ENCODE data around the gene ADAMTS8. TPM values are rescaled to one million over a fixed set of nuclear protein-coding genes. Genes with fewer than 3 reads are reported as not detected.

Gene ADAMTS8
- polyA plus RNA-seq, 1 donor (not counting 4 experiments of a cell fraction or from before 2014, with no cell fraction given), result not detected

DNA sequence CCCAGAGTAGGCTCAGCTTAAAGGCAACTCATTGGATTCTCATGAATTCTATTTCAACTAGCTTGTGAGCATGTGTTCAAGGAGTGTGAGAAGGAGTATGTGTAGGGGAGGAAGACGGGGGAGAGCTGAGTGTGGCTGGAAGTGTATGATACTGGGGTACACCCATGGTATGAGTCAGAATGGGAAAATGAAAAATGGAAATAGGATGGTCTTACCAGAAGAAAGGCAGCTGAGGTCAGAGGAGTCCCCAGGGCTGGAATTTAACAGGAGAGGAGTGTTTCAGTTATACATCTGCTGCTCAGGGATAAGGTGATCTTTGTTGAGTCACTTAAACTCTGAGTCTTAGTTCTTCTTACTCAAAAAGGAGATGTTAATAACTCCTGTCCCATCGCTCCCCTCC is 13.3 kb upstream of the ADAMTS8 start:
- Histone ChIP-seq H3K79me2 (ENCODE audit: control insufficient read depth, insufficient read depth, low read length) (no peaks in the 10 kb centered on the region), H4K20me1 (ENCODE audit: control insufficient read depth, extremely low read depth, insufficient read depth, low read length) (no peaks in the 10 kb centered on the region), H3K4me2 (ENCODE audit: control insufficient read depth, extremely low read depth, insufficient read depth, low read depth, low read length) (no peak overlapping the region), H3K9me3 (ENCODE audit: control insufficient read depth, low read depth, low read length) (no peaks in the 10 kb centered on the region), H3K27me3 (ENCODE audit: control insufficient read depth, extremely low read depth, insufficient read depth, low read length) (no peaks in the 10 kb centered on the region), H3K4me1 (ENCODE audit: control insufficient read depth, extremely low read depth, insufficient read depth, low read length) (peaks cover 19% of the 10 kb centered on the region), H3K9ac (ENCODE audit: control insufficient read depth, extremely low read depth, insufficient read depth, low read length) (no peak overlapping the region), H3K4me3 (ENCODE audit: control insufficient read depth in 2 of 3, extremely low read depth in 1 of 3, insufficient read depth in 2 of 3, low read depth in 1 of 3, low read length in 3 of 3) (no peak overlapping the region), H2AFZ (ENCODE audit: control insufficient read depth, low read length) (no peak overlapping the region), H3K27ac (ENCODE audit: control insufficient read depth, insufficient read depth, low read length) (no peak overlapping the region), H3K36me3 (ENCODE audit: control insufficient read depth in 2 of 2, extremely low read depth in 1 of 2, insufficient read depth in 2 of 2, low read length in 2 of 2) (no peaks in the 10 kb centered on the region), H3K9me1 (ENCODE audit: control insufficient read depth, extremely low read depth, insufficient read depth, low read length) (no peaks in the 10 kb centered on the region)
- dilution Hi-C loops (cut with MboI; ENCODE audit: extremely low pct_ligation_motif_present, low sequenced_read_pairs), result no loop called here
- DNase-seq (ENCODE audit: low read depth, low spot score) (no peak), FAIRE-seq (no peak)
- TF ChIP-seq, protein P1, sequence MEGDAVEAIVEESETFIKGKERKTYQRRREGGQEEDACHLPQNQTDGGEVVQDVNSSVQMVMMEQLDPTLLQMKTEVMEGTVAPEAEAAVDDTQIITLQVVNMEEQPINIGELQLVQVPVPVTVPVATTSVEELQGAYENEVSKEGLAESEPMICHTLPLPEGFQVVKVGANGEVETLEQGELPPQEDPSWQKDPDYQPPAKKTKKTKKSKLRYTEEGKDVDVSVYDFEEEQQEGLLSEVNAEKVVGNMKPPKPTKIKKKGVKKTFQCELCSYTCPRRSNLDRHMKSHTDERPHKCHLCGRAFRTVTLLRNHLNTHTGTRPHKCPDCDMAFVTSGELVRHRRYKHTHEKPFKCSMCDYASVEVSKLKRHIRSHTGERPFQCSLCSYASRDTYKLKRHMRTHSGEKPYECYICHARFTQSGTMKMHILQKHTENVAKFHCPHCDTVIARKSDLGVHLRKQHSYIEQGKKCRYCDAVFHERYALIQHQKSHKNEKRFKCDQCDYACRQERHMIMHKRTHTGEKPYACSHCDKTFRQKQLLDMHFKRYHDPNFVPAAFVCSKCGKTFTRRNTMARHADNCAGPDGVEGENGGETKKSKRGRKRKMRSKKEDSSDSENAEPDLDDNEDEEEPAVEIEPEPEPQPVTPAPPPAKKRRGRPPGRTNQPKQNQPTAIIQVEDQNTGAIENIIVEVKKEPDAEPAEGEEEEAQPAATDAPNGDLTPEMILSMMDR (optimal IDR thresholded peaks at IDR 0.05 in 1 of 3, IDR thresholded peaks at IDR 0.05 in 1 of 3, conservative IDR thresholded peaks at IDR 0.05 in 1 of 3; ENCODE audit: extremely low read depth in 1 of 3, insufficient read depth in 2 of 3, low read length in 3 of 3), result no peak
- no peak for TF ChIP-seq EZH2 (IDR thresholded peaks at IDR 0.05; ENCODE audit: low read length)

DNA sequence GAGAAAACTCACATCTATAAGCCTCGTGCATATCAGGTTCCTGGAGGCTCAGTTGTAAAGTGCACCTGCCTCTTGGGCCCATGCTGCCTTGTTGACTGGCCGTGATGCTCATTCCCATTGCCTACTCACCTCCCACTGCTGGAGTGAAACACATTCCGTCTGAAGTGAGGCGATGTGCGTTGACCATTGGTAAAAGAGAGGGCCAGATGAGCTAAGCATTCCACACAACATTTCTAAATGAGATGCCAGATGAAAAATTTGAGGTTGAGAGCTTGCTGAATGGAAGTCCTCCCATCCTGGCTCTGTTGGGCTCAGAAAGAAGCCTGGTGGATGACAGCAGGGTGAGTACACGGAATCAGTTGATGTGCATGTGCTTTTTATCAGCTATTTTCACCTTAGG is 11.5 kb upstream of the ADAMTS8 start:
- dilution Hi-C loops (cut with MboI; ENCODE audit: extremely low pct_ligation_motif_present, low sequenced_read_pairs), result no loop called here
- DNase-seq (ENCODE audit: low read depth, low spot score) (no peak), FAIRE-seq (no peak)
- H3K79me2 ChIP-seq (ENCODE audit: control insufficient read depth, insufficient read depth, low read length), result no peaks in the 10 kb centered on the region
- TF ChIP-seq EZH2 (IDR thresholded peaks at IDR 0.05; ENCODE audit: low read length), result no peak
- TF ChIP-seq, protein P1 (optimal IDR thresholded peaks at IDR 0.05 in 1 of 3, IDR thresholded peaks at IDR 0.05 in 1 of 3, conservative IDR thresholded peaks at IDR 0.05 in 1 of 3; ENCODE audit: extremely low read depth in 1 of 3, insufficient read depth in 2 of 3, low read length in 3 of 3), result no peak
- H3K27ac ChIP-seq (ENCODE audit: control insufficient read depth, insufficient read depth, low read length), result no peak overlapping the region
- no peak overlapping the region for H2AFZ ChIP-seq (ENCODE audit: control insufficient read depth, low read length)
- no peak overlapping the region for H3K9ac ChIP-seq (ENCODE audit: control insufficient read depth, extremely low read depth, insufficient read depth, low read length)
- no peaks in the 10 kb centered on the region for H4K20me1 ChIP-seq (ENCODE audit: control insufficient read depth, extremely low read depth, insufficient read depth, low read length)
- H3K4me2 ChIP-seq (ENCODE audit: control insufficient read depth, extremely low read depth, insufficient read depth, low read depth, low read length), result no peak overlapping the region
- no peak overlapping the region for H3K4me3 ChIP-seq (ENCODE audit: control insufficient read depth in 2 of 3, extremely low read depth in 1 of 3, insufficient read depth in 2 of 3, low read depth in 1 of 3, low read length in 3 of 3)
- no peaks in the 10 kb centered on the region for H3K9me3 ChIP-seq (ENCODE audit: control insufficient read depth, low read depth, low read length)
- no peaks in the 10 kb centered on the region for H3K9me1 ChIP-seq (ENCODE audit: control insufficient read depth, extremely low read depth, insufficient read depth, low read length)
- H3K4me1 ChIP-seq (ENCODE audit: control insufficient read depth, extremely low read depth, insufficient read depth, low read length), result peaks cover 36% of the 10 kb centered on the region
- no peaks in the 10 kb centered on the region for H3K27me3 ChIP-seq (ENCODE audit: control insufficient read depth, extremely low read depth, insufficient read depth, low read length)
- H3K36me3 ChIP-seq (ENCODE audit: control insufficient read depth in 2 of 2, extremely low read depth in 1 of 2, insufficient read depth in 2 of 2, low read length in 2 of 2), result no peaks in the 10 kb centered on the region
